ENCODE results near the gene RAB3B.

DNA sequence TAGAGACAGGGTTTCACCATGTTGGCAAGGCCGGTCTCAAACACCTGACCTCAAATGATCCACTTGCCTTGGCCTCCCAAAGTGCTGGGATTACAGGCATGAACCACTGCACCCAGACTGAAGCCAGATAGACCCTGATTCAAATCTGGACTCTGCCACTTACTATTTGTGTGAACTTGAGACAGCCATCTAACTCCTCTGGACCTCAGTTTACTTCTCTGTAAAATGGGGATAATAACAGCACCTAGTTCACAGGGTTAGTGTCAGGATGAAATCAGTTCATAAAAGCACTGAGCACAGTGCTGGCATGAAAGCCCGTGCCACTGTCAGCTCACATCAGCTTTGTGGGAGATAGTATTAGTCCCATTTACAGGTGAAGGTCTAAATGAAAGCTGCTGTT is 28.5 kb downstream of the RAB3B start:
- TF ChIP-seq POLR2A (IDR thresholded peaks at IDR 0.05) = no peak
- TF ChIP-seq, protein P1, sequence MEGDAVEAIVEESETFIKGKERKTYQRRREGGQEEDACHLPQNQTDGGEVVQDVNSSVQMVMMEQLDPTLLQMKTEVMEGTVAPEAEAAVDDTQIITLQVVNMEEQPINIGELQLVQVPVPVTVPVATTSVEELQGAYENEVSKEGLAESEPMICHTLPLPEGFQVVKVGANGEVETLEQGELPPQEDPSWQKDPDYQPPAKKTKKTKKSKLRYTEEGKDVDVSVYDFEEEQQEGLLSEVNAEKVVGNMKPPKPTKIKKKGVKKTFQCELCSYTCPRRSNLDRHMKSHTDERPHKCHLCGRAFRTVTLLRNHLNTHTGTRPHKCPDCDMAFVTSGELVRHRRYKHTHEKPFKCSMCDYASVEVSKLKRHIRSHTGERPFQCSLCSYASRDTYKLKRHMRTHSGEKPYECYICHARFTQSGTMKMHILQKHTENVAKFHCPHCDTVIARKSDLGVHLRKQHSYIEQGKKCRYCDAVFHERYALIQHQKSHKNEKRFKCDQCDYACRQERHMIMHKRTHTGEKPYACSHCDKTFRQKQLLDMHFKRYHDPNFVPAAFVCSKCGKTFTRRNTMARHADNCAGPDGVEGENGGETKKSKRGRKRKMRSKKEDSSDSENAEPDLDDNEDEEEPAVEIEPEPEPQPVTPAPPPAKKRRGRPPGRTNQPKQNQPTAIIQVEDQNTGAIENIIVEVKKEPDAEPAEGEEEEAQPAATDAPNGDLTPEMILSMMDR (IDR thresholded peaks at IDR 0.05) = no peak
